ENCODE measurements around the gene TMEM164.

Gene TMEM164

GRCh38 chrX:110013968-110014367, 11.1 kb downstream of the TMEM164 start:
- no peak for DNase-seq
- Mint-ChIP-seq H3K4me1 (ENCODE audit: low read depth) (no peaks in the 10 kb centered on the region), H3K27ac (no peak overlapping the region), H3K4me3 (no peak overlapping the region), H3K36me3 (ENCODE audit: low read depth) (peaks cover 16% of the 10 kb centered on the region), H3K27me3 (peaks cover 11% of the 10 kb centered on the region), H3K9me3 (no peaks in the 10 kb centered on the region)

DNA sequence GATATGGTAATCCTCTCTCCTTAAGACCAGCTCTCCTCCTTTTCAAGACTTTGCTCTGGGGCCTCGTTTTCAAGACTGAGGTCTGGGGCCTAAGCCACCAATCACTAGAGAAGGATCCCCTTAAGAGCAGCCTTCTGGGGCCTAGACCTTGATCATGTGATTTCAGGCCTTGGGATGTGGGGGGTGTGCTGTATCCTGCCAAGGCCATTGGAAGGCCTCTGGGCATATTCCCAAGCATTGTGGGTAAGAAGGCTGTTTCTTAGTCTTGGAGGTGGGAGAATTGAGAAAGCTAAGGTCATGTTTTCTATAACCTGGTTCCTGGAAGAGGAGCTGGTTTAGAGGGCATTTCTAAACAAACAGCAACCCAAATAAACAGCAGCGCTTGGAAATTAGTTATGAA, 12.1 kb downstream of the TMEM164 start:
- H3K27ac Mint-ChIP-seq = no peak overlapping the region
- peaks cover 16% of the 10 kb centered on the region for H3K36me3 Mint-ChIP-seq (ENCODE audit: low read depth)
- H3K4me3 Mint-ChIP-seq = no peak overlapping the region
- H3K27me3 Mint-ChIP-seq = peaks cover 10% of the 10 kb centered on the region
- no peaks in the 10 kb centered on the region for H3K9me3 Mint-ChIP-seq
- no peaks in the 10 kb centered on the region for H3K4me1 Mint-ChIP-seq (ENCODE audit: low read depth)
- no peak for DNase-seq

DNA sequence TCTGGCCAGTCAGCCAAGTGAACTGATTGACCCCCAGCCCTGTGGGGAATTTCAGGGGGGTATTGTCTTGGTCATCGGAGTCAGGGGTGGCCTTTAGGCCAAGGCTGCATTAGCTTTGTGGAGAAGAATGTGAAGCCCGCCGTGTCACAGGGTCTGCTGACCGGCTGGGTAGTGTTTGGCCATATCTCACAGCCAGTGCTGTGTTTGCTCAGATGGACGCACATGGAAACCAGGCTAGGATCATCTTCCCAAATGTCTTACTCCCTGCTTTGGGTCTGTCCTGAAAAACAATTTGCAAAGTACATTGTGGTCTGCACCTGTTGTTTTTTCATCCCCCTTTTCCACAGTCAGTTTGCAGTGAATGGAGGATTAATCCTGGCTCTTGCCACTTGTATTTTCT, 13.0 kb downstream of the TMEM164 start:
- Mint-ChIP-seq H3K27me3 (peaks cover 4% of the 10 kb centered on the region), H3K36me3 (ENCODE audit: low read depth) (peaks cover 12% of the 10 kb centered on the region)

GRCh38 chrX:110020536-110020935, 17.6 kb downstream of the TMEM164 start:
- Mint-ChIP-seq H3K27ac (no peak overlapping the region), H3K36me3 (ENCODE audit: low read depth) (peaks cover 10% of the 10 kb centered on the region), H3K27me3 (peaks cover 2% of the 10 kb centered on the region), H3K9me3 (no peaks in the 10 kb centered on the region), H3K4me1 (ENCODE audit: low read depth) (peaks cover under 1% of the 10 kb centered on the region), H3K4me3 (no peak overlapping the region)
- DNase-seq = no peak

More for the DNA sequence above, 13.0 kb downstream of the TMEM164 start:
- no peaks in the 10 kb centered on the region for H3K4me1 Mint-ChIP-seq (ENCODE audit: low read depth)
- no peaks in the 10 kb centered on the region for H3K9me3 Mint-ChIP-seq
- H3K27ac Mint-ChIP-seq = no peak overlapping the region
- no peak overlapping the region for H3K4me3 Mint-ChIP-seq
- no peak for DNase-seq

DNA sequence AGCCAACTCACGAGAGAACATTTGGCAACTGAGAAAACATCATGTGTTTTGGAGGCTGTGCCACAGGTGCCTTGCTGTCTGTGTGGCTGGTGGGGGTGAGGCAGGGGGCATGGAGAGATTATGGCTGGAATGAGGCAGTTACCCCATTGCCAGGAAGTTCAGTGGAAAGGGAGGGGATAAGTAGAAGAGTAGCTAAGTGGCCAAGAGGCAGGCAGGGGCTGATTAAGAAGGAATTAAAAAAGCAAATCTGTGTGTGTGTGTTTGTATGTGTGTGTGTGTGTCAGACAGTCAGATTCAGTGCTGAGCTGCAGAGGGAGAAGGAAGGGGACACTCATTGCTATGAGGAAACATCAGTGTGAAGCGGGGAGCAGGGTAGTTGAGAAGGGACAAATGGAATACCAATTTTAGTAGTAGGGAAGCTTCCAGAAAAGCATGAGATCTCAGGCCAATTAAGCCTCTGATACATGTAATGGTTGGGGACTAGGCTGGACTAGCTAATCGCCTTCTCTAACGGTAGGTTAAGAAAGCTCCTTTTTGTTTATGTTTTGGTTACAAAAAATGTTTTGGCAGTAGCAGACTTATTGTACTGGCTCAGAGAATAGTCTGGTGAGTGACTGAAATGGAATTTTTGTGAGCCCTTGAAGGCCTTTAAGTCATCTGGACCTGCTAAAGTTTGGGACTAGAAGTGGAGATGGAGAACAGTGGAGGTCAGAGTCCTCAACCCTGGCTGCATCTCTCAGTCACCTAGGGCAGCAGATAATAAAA, 18.5 kb downstream of the TMEM164 start:
- Mint-ChIP-seq H3K27me3 (peaks cover 2% of the 10 kb centered on the region), H3K36me3 (ENCODE audit: low read depth) (peaks cover 10% of the 10 kb centered on the region), H3K4me3 (no peak overlapping the region), H3K27ac (no peak overlapping the region), H3K9me3 (no peaks in the 10 kb centered on the region), H3K4me1 (ENCODE audit: low read depth) (peaks cover 6% of the 10 kb centered on the region)
- no peak for DNase-seq

DNA sequence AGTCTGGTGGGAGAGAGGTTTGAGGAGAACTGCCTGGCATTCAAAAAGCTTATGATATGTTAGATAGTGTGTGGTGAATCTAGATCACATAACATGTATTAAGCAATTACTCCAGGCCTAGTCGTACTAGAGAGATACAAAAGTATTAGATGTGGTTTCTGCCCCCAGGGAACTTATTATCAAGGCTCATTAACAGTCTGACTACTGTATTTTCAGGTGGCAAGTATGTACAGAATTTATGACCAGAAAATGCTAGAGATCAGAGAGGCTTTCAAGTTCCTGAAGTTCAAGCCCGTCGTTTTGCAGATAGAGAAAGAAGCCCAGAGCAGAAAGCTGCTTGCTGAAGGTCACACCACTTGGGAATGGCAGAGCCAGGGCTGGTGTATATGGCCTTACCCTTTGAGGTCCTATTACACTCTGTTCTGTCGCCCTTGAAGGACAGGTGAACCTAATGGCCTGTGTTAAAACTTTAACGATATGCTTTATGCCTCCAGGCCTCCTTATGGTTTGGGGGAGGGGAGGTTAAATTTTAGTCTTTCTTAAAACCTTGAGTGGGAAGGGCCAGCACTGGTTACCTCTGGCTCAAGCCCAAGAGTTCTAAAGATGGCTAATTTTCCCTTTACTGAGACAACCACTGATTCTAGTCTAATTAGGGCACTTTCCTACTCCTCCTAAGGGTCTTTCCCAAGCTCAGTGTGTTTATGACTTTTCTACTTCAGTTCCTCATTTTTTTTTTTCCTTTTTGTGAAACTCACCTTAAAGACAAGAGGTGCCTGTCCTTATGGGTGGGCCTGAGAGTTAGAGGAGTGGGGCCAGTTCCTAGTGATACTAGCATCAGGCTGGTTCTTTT, 19.9 kb downstream of the TMEM164 start:
- peaks cover 6% of the 10 kb centered on the region for H3K36me3 Mint-ChIP-seq (ENCODE audit: low read depth)
- no peak overlapping the region for H3K4me3 Mint-ChIP-seq
- H3K9me3 Mint-ChIP-seq = no peaks in the 10 kb centered on the region
- peaks cover 8% of the 10 kb centered on the region for H3K4me1 Mint-ChIP-seq (ENCODE audit: low read depth)
- H3K27me3 Mint-ChIP-seq = peaks cover 1% of the 10 kb centered on the region
- no peak for DNase-seq
- no peak overlapping the region for H3K27ac Mint-ChIP-seq

GRCh38 chrX:110025395-110025794, 22.5 kb downstream of the TMEM164 start:
- peaks cover 4% of the 10 kb centered on the region for H3K36me3 Mint-ChIP-seq (ENCODE audit: low read depth)
- H3K4me1 Mint-ChIP-seq (ENCODE audit: low read depth) = peaks cover 16% of the 10 kb centered on the region
- H3K27ac Mint-ChIP-seq = no peak overlapping the region
- H3K27me3 Mint-ChIP-seq = no peaks in the 10 kb centered on the region
- H3K4me3 Mint-ChIP-seq = no peak overlapping the region
- DNase-seq = no peak
- no peaks in the 10 kb centered on the region for H3K9me3 Mint-ChIP-seq

GRCh38 chrX:110026099-110026844, 23.4 kb downstream of the TMEM164 start:
- Mint-ChIP-seq H3K4me1 (ENCODE audit: low read depth) (peaks cover 16% of the 10 kb centered on the region), H3K27me3 (peaks cover 2% of the 10 kb centered on the region), H3K36me3 (ENCODE audit: low read depth) (peaks cover 4% of the 10 kb centered on the region), H3K9me3 (no peaks in the 10 kb centered on the region), H3K4me3 (no peak overlapping the region), H3K27ac (no peak overlapping the region)
- no peak for DNase-seq

GRCh38 chrX:110032534-110033147, 29.7 kb downstream of the TMEM164 start:
- Mint-ChIP-seq H3K4me1 (ENCODE audit: low read depth) (peaks cover 13% of the 10 kb centered on the region), H3K36me3 (ENCODE audit: low read depth) (no peaks in the 10 kb centered on the region), H3K27ac (no peak overlapping the region), H3K27me3 (peaks cover 12% of the 10 kb centered on the region), H3K4me3 (no peak overlapping the region), H3K9me3 (no peaks in the 10 kb centered on the region)
- no peak for DNase-seq

GRCh38 chrX:110034036-110034435, 31.1 kb downstream of the TMEM164 start:
- no peak overlapping the region for H3K27ac Mint-ChIP-seq
- peaks cover 18% of the 10 kb centered on the region for H3K27me3 Mint-ChIP-seq
- no peak for DNase-seq
- no peaks in the 10 kb centered on the region for H3K9me3 Mint-ChIP-seq
- no peak overlapping the region for H3K4me3 Mint-ChIP-seq
- H3K4me1 Mint-ChIP-seq (ENCODE audit: low read depth) = peaks cover 10% of the 10 kb centered on the region
- H3K36me3 Mint-ChIP-seq (ENCODE audit: low read depth) = peaks cover 2% of the 10 kb centered on the region

DNA sequence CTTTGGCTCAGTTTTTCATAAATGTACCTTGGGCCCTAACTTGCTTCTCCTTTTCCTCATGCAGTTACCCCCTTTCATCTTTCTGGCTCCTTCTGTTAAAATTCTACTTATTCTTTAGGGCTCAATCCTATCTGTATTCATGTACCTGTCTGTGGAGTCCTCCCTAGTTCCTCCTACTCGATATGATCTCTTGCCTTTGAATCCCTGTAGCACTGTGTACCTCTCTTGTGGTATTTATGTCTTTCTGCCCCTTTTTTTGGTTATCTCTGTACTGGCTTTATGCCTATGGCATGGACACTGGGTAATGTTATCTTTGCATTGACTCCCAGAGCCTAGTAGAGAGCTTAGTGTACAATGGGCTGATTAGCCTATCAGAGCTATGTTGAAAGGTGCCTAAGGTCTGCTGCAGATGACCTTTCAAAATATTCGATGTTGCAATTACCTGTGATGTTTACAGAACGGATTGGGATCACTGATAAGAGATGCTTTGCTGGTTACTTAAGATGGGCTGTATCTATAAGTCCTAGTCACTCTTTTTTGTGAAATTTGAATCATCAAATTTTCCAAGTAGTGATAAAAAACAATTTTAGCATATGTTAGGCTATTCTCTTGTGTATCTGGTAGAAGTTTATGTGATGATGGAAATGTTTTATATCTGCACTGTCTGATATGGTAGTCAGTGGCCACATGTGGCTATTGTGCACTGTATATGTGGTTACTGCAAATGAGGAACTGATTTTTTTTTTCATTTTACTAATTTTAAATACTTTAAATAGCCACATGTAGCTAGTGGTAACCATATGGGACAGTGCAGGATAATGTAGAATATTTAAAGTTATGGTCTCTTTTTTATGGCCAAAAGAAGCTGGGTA, 33.5 kb downstream of the TMEM164 start:
- H3K4me1 Mint-ChIP-seq (ENCODE audit: low read depth) = peaks cover 7% of the 10 kb centered on the region
- no peak overlapping the region for H3K4me3 Mint-ChIP-seq
- no peaks in the 10 kb centered on the region for H3K9me3 Mint-ChIP-seq
- H3K36me3 Mint-ChIP-seq (ENCODE audit: low read depth) = peaks cover 2% of the 10 kb centered on the region
- no peak overlapping the region for H3K27ac Mint-ChIP-seq
- H3K27me3 Mint-ChIP-seq = peaks cover 23% of the 10 kb centered on the region
- no peak for DNase-seq

- H3K27ac Mint-ChIP-seq = no peak overlapping the region
- no peak overlapping the region for H3K4me3 Mint-ChIP-seq
- H3K9me3 Mint-ChIP-seq = no peaks in the 10 kb centered on the region
- no peak for DNase-seq
- peaks cover 2% of the 10 kb centered on the region for H3K36me3 Mint-ChIP-seq (ENCODE audit: low read depth)
- H3K4me1 Mint-ChIP-seq (ENCODE audit: low read depth) = peaks cover 8% of the 10 kb centered on the region
- H3K27me3 Mint-ChIP-seq = peaks cover 23% of the 10 kb centered on the region
Observed at GRCh38 chrX:110037178-110037577, 34.3 kb downstream of the TMEM164 start.

- no peak overlapping the region for H3K4me3 Mint-ChIP-seq
- H3K4me1 Mint-ChIP-seq (ENCODE audit: low read depth) = peaks cover 23% of the 10 kb centered on the region
- no peak overlapping the region for H3K27ac Mint-ChIP-seq
- H3K27me3 Mint-ChIP-seq = peaks cover 22% of the 10 kb centered on the region
- peaks cover 2% of the 10 kb centered on the region for H3K36me3 Mint-ChIP-seq (ENCODE audit: low read depth)
- no peaks in the 10 kb centered on the region for H3K9me3 Mint-ChIP-seq
- no peak for DNase-seq
Observed at GRCh38 chrX:110038900-110039299, 36.0 kb downstream of the TMEM164 start.

Measured in activated T-cell treated with anti-CD3 and anti-CD28 coated beads, Interleukin-2, amount 50 U/mL, for 24 hours (primary cell).